ENCODE measurements around the gene CARS2.

GRCh38 chr13:110648146-110648819, 57.6 kb downstream of the CARS2 start:
- TF ChIP-seq CTCF (conservative IDR thresholded peaks at IDR 0.05; ENCODE audit: low read length) (no peak), EZH2phosphoT487 (IDR thresholded peaks at IDR 0.05; ENCODE audit: borderline replicate concordance, low read depth, low read length) (no peak)

All from OCI-LY7 (cell line).